HG03521 (cell line): ENCODE results near the gene GJA10.
"Not testable (repeated sequence)": the region's sequence is repeated elsewhere in the genome, so short reads cannot be mapped to it uniquely, and the experiment has no call there.

Experiments used
- ATAC-seq: cut with Tn5 transposase; IDR thresholded peaks from one replicate; pipeline ENCODE4 v1.9.1; 2021; ENCODE audit warnings: mild to moderate bottlenecking, moderate library complexity; ENCODE audit not compliant: unreplicated experiment

The GJA10 gene

GRCh38 chr6:89894169-89894568 is at the start of gene GJA10:
Gene GJA10, plus strand, starts transcription at chr6:89894469. Its CDS starts 0 bp downstream, at chr6:89894469.
- no peak for ATAC-seq

DNA sequence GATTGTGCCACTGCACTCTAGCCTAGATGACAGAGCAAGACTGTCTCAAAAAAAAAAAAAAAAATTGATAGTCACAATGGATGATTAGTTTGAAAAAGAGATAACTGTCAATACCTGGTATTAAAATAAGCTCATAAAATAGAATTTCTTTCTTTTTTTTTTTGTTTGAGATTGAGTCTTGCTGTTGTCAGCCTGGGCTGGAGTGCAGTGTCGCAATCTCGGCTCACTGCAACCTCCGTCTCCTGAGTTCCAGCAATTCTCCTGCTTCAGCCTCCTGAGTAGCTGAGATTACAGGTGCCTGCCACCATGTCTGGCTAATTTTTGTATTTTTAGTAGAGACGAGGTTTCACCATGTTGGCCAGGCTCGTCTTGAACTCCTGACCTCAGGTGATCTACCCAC is 46.8 kb upstream of the GJA10 start:
- not testable (repeated sequence) for ATAC-seq

GRCh38 chr6:89853068-89853467 is 41.2 kb upstream of the GJA10 start:
- no peak for ATAC-seq

GRCh38 chr6:89858041-89858440 is 36.2 kb upstream of the GJA10 start:
- ATAC-seq: no peak

DNA sequence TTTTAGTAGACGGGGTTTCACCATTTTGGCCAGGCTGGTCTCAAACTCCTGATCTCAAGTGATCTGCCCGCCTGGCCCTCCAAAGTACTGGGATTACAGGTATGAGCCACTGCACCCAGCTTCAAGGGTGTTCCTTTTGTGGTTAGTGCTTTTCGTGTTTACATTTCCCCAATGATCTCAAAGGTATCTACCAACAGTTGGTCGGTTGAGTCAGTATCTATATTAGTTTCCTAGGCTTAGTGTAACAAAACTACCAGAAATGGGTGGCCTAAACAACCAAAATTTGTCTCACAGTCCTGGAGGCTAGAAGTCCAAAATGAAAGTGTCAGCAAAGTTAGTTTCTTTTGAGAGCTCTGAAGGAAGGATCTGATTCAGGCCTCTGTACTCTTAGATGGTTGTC is 34.5 kb upstream of the GJA10 start:
- peak; percentile 45 for ATAC-seq

DNA sequence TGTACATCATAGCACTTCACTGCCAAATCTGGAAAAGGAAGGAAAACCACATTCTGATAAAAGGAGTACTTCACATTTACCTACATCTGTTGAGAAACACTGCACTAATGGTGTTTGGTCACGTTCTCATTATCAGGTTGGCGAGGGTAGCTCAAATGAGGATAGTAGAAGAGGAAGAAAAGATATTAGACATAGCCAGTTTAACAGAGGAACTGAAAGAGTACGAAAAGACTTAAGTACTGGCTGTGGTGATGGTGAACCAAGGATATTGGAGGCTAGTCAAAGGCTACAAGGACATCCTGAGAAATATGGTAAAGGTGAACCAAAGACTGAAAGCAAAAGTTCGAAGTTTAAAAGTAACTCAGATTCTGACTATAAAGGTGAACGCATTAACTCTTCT is 32.0 kb upstream of the GJA10 start:
- ATAC-seq: peak; percentile 74

GRCh38 chr6:89862698-89863097 is 31.6 kb upstream of the GJA10 start:
- no peak for ATAC-seq

DNA sequence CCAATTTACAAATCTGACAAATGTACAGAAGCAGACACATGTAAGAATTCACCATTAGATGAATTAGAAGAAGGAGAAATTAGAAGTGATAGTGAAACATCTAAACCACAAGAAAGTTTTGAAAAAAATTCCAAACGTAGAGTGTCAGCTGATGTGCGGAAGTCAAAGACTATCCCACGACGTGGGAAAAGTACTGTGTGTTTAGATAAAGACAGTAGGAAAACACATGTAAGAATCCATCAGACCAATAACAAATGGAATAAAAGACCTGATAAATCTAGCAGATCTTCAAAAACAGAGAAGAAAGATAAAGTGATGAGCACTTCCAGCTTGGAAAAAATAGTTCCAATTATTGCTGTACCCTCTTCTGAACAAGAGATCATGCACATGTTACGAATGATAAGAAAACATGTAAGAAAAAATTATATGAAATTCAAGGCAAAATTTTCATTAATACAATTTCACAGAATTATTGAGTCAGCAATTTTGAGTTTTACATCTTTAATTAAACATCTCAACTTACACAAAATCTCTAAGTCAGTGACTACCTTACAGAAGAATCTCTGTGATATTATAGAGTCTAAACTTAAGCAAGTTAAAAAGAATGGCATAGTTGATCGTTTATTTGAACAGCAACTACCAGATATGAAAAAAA is 28.1 kb upstream of the GJA10 start:
- no peak for ATAC-seq

DNA sequence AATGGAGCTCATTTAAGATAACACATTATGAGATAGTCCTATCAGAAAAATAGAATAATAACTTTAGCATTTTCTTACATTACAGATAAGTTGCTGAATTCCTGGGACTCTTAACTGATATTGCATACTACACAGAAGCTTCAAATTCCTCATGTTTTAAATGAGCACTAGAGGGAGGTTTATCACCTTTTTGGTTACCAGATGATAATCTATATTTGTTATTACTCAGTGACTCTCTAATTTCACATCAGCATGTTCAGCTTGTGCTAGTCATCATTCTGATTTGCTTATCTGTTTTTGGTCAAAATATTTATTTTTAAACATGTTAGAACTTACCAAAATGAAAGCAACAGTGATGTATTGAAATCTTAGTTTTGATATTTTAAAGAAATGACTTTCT is 20.5 kb upstream of the GJA10 start:
- no peak for ATAC-seq

DNA sequence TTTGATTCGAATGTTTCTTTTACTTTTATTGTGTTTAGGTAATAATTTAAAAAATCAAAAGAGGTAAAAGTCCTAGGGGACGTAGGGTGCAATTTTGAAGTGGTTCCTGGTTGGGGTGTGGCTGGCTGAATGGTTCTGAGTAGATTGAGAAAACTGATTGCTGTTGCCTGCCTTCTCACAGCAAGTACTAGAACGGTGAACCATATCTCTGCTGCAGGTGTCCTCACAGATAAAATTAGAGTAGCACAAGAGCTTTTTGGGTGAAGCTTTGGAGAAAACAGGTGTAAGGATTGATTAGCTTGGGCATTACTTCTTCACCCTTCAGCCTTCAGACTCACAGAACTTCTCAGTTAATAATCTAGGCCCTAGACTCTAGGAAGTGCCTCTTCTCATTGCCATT is 19.8 kb upstream of the GJA10 start:
- no peak for ATAC-seq

- no peak for ATAC-seq
Measured at GRCh38 chr6:89886378-89887120, 7.7 kb upstream of the GJA10 start.

DNA sequence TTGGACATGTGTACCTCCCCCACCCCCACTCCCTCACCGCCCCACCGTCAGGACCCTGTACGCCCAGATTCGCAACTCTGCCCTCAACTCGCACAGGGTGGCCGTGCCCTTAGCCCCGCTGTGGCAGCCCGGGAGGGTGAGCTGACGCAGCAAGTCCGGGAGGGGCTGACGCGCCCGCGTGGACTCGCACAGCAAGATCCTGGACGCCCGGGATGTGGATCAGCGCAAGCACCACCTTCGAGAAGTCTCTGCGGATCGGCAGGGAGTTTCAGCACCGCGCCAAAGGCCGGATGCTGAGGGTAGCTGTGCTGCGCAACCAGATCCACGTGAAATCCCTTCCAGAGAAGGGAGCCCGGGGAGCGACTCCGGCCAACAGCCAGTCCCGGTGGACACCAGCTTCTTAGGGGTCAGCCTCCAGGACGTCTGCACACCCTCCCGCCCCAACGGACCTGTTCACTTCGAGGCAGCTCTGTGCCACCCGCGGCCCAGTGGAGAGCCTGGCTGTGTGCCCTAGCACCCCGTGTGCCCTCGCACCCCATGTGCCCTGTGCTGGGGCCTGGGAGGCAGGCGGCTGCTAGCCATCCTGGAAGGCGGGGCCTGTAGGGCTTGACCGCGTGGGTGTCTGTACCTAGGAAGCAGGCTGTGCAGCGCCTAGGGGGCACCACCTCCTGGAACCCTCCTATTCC is 6.7 kb upstream of the GJA10 start:
- no peak for ATAC-seq

- ATAC-seq: no peak
Measured at GRCh38 chr6:89888138-89888514, 6.1 kb upstream of the GJA10 start.

DNA sequence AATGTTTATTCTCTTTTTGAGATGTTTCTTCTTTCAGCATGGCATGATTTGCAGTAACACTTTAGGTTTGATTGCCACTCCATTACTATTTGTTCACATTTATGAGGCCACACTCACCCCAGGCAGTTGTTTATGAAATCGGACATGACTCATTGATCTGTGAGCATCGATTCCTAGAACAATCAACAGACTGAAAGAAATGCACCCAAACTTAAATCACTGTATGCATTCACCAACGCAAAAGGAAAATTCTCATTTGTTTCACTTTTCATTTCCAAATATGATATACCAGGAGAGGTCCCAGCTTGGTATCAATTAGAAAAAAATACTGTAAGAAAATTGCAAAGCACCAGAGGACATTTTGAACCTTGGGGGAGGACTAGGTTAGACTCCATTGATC is 5.4 kb upstream of the GJA10 start:
- ATAC-seq: no peak

DNA sequence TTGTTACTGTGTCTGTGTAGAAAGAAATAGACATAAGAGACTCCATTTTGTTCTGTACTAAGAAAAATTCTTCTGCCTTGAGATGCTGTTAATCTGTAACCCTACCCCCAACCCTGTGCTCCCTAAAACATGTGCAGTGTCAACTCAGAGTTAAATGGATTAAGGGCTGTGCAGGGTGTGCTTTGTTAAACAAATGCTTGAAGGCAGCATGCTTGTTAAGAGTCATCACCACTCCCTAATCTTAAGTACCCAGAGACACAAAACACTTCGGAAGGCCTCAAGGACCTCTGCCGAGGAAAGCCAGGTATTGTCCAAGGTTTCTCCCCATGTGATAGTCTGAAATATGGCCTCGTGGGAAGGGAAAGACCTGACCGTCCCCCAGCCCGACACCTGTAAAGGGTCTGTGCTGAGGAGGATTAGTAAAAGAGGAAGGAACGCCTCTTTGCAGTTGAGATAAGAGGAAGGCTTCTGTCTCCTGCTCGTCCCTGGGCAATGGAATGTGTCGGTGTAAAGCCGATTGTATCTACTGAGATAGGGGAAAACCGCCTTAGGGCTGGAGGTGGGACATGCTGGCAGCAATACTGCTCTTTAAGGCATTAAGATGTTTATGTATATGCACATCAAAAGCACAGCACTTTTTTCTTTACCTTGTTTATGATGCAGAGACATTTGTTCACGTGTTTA is 3.3 kb upstream of the GJA10 start:
- not testable (repeated sequence) for ATAC-seq

GRCh38 chr6:89892577-89892976 is 1.7 kb upstream of the GJA10 start:
- ATAC-seq: not testable (repeated sequence)

GRCh38 chr6:89895276-89895874 is 1.1 kb downstream of the GJA10 start:
- ATAC-seq: no peak

DNA sequence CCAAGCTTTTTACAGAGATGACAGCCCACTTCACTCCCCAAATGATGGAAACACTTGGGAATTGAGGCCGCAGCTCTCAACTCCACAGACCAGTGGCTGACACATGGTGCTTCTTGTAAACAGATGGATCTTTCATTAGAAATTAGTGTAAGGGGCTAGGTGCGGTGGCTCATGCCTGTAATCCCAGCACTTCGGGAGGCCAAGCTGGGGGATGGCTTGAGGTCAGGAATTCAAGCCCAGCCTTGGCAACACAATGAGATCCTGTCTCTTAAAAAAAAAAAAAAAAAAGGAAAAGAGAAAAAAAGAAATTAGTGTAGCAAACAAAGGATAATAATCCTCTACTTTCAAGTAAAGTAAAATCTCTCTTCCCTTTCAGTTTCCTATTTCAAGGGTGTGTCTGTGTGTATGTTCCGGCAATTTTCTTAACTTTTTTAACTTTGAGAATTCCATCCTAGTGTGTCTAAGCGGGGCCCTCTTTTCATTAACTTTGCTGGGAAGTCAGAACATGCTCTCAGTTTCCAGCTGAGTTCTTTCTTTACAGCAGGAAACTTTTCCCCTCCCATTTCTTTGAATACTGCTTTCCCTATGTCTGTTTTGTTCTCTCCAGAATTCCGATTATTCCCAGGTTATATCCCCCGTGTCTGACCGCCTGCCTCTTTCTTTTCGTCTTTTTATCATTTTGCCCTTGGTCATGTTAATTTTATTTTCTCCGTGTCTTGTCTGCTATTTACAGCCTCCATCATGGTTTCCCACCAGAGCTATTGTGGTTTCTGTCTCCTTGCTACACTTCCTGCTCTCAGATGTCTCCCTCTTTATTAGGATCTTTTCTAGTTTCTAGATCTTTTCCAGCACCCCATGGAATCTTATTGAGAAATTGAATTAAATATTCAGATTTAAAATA is 16.0 kb downstream of the GJA10 start:
- ATAC-seq: not testable (repeated sequence)

- no peak for ATAC-seq
Measured at GRCh38 chr6:89910902-89911240, 16.6 kb downstream of the GJA10 start.
